ENCODE results near the gene DUSP19.
A peak's percentile ranks its signal among the peaks of the same experiment; 100 is the strongest.

Gene DUSP19

DNA sequence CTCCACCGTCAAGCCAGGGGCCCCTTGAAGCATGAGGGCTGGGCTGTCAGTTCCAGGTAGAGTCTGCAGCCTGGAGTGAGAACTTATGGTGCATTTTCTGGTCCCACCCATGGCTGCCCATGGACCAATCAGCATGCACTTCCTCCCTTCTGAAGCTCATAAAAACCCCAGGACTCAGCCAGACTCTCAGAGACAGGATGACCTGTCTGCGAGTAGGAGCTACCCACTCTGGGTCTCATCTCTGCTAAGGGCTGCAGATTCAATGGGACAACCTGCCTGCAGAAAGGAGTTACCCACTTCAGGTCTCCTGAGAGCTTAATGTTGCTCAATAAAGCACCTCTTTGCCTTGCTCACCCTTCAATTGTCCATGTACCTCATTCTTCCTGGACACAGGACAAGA, 9.4 kb upstream of the DUSP19 start:
- DNase-seq, result no peak

DNA sequence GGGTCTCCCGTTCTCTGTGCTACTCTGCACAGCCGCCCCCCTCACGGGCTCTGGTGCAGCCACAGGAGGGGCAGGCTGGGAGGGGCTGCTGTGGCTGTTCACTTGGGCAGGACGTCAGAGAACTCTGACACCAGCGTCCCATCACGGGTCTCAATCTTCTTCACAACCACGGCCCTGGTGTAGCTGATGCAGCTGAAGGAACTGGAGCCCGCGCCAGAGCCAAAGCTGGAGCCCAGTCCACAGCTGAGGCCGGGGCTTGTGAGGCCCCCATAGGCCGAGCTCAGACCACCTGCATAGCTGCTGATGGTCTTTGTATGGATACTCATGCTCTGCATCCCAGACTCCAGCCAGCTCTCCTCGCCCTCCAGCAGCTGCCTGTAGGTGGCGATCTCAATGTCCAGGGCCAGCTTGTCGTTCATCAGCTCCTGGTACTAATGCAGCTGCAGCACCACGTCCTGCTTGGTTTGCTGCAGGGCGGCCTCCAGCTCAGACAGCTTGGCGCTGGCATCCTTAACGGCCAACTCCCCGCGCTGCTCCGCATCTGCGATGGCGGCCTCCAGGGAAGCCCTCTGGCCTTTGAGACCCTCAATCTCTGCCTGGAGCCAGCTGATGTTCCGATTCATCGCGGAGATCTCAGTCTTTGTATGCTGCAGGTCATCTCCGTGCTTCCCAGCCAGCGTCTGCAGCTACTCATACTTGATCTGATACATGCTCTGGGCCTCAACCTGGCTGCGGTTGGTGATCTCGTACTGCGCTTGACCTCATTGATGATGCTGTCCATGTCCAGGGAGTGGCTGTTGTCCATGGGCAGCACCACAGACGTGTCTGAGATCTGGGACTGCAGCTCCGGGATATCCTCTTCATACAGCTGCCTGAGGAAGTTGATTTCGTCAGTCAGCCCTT, 7.4 kb upstream of the DUSP19 start:
- no peak for DNase-seq

DNA sequence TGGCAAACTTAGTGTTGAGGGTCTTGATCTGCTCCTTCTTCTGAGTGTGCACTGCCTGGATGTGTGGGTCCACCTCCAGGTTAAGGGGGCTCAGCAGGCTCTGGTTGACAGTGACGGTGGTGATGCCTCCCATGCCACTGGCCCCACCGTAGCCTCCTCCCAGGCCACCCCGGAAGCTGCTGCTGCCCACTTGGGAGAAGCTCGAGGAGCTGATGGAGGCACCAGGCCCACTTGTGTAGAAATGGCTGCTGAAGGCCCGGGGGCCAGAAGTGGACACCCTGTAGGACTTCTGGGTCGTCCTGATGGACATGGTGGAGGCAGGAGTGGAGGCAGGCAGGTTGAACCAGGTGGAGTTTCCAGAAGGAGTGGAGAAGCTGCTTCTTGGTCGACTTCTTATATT, 6.4 kb upstream of the DUSP19 start:
- DNase-seq, result no peak

DNA sequence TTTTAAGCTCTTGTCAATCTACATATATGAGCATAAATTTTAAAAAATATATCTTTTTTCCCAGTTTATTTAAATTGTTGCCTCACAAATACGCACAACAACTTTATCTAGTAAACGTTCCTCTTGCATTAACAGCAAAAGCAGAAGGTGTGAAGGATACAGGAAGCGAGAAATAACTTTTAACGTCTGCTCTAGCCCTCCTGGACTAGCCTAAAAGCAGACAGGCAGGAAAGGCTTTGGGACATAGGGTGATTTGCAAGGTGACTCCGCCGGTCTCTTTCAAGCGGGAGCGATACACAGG, 434 bp upstream of the DUSP19 start:
- DNase-seq, result no peak

DNA sequence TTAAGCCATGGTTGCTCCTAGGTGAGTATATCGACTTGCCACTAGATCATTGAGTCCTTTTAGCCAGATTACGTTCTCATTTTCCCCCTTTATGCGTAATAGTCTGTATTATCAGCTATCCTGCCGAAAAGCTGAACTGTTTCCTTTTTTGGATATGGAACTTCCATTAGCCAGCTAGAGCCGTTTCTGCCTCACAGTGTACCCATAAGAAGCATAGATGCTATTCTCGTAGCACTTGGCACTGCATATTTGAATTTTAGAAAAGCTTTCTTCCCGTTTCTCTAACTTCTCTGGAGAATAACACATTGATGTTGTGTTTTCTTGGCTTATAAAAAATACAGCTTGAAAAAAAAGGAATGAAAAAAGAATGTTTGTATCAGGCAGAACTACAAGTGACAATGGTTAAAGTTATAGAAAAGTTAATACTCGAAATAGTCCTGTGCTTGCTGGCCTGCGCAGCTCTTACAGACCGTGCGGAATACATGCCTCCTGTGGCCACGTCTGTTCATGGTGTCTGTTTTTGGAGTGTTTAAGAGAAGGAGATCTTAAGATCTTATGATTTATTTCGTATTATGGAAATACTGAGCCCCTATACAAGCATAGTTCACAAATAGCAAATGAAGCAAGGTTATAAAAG, 710 bp downstream of the DUSP19 start:
- no peak for DNase-seq

DNA sequence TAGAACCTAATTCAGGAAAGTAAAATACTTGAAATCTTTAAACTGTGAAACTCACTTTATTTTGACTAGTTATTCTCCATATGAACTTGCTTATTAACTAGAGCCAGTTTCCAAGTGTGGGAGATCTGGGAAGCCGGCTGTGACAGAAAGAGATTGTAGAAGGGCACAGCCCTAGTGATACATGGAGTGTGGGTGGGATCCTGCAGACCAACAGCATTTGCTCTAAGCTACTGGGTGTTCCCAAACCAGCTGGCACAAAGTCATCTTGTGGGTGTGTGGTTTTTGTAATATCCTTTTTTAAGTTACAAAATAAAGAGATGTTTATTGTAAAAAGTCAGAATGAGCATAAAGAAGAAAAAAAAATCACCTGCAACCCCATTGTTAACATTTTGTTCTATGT, 3.4 kb downstream of the DUSP19 start:
- no peak for DNase-seq

DNA sequence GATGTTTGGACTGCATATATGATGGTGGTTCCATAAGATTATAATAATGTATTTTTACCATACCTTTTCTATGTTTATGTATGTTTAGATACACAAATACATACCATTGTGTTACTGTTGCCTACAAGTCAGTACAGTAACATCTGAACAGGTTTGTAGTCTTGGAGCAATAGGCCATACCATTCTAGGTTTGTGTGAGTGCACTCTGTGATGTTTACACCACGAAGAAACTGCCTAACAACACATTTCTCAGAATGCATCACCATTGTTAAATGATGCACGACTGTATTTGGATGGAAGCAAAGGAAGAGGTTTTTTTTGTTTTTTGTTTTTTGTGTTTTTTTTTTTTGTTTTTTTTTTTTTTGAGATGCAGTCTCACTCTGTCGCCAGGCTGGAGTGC, 9.5 kb downstream of the DUSP19 start:
- DNase-seq, result no peak

DNA sequence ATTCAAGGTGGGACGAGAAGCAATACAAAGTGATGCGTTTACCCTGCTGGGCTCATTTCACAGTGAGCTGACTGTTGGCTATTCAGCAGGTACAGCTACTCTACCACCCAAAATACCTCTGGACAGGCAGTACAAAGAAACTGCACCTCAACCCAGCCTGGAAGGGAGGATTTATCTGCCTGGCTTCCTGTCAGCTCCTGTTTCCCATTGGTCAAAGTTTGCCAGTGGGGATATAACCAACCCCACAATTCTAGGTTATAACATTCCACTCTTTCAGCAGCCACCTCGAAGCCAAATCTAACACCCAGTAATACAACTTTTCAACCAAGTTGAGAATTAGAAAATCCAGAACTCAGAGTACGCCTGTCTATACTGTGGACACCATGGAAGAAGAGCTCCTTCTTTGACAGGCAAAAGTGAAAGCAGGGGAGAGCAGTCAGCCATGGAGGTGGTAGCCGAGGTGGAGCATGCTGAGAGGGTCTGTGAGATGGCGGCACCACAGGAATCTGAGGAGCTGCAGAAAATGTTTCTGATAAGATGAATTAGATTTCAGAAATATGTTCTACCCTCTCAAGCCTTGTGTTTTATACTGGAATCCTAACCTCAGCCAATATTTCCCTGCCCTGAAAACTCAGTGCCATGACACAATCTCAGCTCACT, 10.8 kb downstream of the DUSP19 start:
- DNase-seq, result no peak

DNA sequence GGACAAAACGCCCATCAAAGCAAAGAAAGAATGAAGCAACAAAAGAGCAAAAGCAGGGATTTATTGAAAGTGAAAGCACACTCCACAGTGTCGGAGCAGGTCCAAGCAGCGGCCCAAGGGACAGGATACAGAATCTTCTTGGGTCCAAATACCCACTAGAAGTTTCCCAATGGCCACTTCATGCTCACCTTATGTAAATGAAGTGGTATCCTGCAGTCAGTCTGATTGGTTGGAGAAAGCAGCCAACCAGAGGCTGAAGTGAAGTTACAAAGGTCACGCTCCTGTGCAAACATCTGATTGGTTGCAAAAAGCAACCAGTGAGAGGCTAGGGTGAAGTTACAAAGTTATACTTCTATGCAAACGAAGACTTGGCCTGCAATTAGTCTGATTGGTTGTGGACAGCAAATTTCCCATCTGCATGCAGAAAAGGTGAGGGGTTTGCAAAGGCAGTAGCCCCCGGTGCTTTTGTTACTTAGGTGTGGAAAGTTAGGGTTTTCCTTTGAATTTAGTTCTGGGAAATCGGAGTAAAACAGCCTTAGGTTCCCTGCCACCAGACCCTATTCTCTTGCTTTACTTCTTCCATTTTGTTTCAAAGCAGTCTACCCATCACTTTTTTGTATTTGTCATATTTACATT, 12.9 kb downstream of the DUSP19 start:
- no peak for DNase-seq

DNA sequence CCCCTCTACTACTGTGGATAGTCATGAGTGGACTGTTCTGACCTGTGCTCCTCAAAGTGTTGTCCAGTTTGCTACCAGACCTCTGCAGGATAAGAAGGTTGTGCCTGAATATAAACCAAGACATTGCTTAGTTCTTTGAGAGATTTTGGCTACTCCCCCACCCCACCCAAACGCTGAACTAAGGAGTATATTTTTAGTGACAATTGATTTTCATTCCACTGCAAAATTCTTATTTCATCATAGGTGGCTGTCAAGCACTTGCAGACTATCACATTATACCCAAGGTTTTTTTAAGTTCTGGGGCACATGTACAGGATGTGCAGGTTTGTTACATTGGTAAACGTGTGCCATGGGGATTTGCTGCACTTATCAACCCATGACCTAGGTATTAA, 13.4 kb downstream of the DUSP19 start:
- DNase-seq, result no peak

DNA sequence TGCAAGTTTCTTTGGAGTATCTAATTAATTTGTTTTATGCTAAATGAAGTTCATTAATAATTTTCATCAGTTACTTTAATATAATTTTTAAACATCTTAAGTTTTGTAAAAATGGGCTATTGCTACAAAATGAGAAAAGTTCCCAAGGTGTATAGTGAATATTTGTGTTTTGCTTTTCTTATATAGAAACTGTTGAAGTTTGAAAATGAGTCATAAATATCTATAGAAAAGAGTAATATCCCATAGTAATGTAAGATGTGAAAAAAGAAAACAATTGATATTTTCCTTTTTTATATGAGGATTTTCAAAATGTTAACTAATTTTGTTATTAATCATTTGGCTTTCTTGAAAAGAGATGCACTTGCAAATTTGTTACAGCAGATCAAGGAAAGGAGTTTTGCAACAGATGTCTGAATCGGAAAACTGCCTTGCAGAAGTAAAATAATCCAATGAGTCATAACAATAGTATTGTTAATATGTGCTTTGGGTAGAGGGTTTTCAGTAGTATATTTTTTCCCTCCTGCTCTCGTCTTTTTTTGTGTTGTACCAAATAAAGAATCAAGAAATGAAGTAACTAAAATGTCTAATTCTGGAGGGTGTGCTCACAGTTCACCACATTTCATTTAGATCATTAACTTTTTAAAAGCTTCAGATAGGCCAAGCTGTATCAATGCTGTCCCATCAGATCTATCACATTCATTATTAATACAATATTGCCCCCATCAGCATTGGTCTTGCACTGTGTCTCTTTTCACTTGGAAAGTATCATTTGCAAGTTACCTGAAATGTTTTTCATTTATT, 15.5 kb downstream of the DUSP19 start:
- DNase-seq, result no peak

DNA sequence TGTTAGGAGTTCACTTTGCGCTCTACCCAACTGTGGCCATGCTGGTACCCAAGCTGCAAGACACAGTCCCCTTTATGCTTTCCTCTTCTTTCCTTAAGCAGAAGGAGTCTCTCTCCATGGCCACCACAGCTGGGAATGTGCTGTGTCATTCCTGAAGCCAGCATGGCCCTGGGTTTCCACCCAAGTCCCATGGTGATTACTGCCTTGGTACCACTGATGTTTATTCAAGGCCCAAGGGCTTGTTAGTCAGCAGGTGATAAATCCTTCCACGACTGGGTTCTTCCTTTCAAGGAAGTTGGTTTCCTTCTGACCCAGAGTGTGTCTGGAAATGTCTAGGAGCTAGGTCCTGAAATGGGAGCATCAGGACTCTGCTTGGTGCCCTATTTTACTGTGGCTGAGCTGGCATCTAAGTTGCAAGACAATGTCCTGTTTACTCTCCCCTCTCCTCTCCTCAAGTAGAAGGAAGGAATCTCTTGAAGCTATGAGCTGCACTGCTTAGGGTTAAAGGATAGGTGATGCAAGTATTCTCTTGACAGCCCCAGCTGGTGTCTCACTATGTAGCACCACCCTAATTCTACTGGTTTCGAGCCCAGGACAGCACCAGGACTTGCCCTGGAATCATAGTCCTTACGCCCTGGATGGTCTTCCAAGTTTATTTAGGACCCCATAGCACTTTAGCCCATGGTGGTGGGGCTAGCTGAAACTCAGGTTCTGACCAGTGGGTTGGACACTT, 27.0 kb downstream of the DUSP19 start:
- no peak for DNase-seq

DNA sequence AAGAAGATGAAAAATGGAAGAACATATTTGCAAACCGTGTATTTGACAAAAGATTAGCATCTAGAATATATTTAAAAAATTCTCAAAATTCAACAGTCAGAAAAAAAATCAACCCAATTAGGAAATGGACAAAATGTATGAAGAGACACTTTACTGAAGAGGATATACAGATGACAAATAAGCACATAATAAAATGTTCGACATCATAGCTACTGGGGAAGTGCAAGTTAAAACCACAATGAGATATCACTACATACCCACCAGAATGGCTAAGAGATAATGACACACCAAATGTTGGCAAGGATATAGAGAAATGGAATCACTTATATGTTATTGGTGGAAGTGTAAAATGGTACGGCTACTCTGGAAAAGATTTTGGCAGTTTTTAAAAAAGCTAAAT, 34.0 kb downstream of the DUSP19 start:
- no peak for DNase-seq

DNA sequence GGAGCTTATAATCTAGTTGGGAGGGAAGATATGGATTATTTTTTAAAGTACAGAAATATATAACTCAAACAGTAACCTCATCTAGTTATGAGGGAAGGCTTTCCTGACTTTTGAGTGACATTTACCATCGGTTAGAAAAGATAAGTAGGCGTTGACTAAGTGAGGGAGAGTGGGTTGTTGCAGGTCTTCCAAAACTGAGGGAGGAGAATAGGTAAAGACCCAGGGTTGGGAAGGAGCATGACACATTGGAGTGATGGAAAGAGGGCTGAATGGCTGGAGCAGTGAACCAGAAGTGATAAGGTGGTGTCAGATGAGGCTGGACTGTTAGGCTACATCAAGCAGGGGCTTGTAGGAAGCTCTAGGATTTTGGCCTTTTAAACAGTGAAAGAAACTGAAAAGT, 35.1 kb downstream of the DUSP19 start:
- DNase-seq, result no peak

DNA sequence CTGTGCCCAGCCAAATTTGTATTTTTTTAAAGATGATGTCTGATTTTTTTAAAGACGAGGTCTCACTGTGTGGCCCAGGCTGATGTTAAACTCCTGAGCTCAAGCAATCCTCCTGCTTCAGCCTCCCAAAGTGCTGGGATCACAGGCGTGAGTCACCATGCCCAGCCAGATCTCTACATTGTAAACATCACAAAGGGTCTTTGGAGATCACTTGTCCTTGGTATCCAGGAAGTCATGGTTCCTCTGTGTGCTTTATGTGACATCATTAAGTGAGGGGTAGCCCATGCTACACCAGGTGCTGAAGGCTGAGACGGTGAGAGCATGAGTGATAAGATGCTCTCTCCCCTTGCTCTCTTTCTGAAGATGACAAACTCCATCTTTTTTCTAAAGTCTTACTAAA, 38.7 kb downstream of the DUSP19 start:
- DNase-seq, result no peak

DNA sequence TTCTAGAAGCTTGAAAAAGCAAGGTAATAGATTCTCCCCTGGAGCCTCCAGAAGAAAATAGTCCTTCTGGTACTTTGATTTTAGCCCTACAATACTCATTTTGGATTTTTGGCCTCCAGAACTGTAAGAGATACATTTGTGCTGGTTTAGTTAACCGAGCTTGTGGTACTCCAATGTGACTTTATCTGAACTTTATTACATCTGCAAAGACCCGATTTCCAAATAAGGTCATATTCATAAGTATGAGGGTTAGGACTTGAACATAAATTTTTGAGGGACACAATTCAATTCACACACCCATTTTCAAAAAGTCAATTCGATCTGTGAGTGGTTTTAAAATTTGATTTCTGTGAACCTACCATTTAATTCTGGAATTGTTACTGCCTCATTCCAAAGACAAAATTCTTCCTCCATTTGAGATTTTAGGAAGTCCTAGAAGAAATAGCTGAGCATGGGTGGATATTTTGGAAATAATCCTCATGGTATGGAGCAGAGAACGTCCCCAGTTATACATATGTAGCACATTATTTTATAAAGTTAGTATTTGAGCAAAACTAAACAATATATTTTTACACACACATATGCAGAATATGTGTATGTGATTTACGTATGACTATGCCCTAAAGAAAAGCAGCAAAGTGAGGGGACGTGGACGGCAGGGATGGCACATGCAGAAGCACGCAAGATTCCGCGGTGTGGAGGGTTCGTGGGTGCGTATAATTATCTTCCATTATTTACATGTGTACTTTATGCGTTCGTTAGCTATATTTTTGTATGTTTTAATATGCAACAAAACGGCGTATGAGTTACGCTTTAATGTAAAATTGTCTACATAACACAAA, 44.8 kb downstream of the DUSP19 start:
- DNase-seq, result no peak

DNA sequence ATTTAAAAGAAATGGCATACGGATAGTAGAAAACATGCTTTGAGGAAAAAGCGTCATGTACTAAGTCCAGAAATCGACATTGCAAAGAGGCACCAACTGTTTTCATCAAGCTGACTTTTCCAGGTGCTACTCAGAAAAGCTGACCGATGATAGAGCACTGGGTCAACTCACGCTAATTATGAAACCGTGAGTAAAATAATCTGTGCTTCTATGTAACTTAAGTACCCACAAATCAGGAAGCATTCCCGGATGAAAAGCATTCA, 45.3 kb downstream of the DUSP19 start:
- DNase-seq, result no peak

DNA sequence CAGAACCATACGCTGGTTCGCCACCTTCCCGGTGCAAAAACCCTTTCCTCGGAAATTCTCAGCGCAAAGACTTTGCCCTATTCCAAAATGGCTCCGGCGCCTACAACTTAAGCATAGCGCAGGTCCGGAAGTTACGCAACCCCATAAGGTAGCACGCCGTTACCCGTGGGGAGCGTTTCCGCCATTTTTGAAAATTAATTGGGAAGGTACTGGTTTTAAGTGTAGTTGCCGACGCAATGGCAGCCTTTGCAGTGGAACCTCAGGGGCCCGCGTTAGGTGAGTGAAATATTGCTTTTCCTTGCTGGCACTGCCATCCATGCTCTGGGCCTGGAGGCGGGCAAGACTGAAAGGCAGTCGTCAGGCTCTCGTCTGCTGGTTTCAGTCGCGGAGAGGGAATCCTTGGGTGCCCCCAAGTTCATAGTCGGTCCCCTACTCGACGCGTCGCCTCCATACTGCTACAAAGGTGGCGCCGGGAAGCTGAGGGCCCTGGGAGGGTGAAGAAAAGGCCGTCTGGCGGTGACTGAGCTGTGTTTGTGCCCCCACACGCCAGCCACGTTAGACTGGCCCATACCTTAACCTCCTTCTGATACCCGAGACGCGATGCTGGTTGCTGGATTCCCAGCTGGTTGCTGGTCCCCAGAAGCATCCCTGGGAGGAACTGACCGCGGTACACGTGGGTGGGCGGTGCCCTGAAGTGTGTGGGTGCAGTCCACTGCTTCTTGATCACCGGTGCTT, 45.8 kb downstream of the DUSP19 start, which contains the start of gene NUP35:
NUP35 (plus strand) TSS at position 222 of the 735 bp plus-strand sequence; CDS start at position 237, 15 bp downstream.
- peak; percentile 96 for DNase-seq

DNA sequence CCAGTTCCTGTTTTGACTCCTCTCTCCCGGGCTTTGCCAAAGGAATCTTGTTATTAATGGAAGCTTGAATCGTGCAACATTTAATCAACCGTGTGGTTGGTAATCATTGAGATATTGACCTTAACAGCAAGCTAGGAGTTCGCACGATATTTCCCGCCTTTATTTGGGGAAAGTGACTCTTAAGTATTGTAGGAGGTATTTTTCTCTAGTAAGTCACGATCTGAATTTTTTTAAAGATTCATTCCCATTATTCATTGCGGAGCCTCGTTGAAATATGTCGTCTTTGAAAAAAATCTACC, 46.4 kb downstream of the DUSP19 start:
- DNase-seq, result no peak

DNA sequence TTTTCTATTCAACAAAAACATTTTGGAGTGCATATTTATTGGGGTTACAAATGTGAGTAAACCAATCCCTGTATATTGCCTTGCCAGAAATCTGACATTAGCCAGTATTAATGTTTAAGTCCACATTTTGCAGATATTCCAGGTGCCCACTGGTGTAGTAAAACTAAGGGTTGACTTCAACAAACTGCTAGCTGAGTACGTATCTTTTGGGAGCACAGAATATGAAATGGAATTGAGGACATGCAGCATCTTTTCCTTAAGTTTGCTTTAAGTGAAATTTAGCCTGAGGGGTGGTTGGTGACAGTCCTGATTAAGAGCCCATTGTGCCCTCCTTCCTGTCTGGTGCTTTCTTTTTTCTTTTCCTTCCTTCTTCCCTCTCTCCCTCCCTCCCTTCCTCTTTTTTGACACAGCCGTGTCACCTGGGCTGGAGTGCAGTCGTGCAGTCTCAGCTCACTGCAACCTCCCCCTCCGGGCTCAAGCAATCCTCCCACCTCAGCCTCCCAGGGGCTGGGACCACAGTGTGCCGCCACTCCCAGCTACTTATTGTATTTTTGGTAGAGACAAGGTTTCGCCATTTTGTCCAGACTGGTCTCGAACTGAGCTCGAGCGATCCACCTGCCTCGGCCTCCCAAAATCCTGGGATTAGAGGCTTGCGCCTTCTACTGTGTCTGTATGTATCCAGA, 47.3 kb downstream of the DUSP19 start:
- no peak for DNase-seq

Data from NCI-H2171 treated with DMSO at 0.1 percent for 48 hours (cell line).